IPS-20b (cell line): Measurements from ENCODE around the gene C15orf39.

Experiments
- H3K27ac ChIP-seq: one replicate; pipeline ENCODE4 v1.5.1; 2013; ENCODE audit warnings: low read length
- H3K27me3 ChIP-seq: 2 replicates; pipeline ENCODE4 v1.6.1; 2013; ENCODE audit warnings: mild to moderate bottlenecking, low read length, inconsistent platforms; ENCODE audit not compliant: insufficient read depth
- H3K36me3 ChIP-seq: 2 replicates; pipeline ENCODE4 v1.6.1; 2013; ENCODE audit warnings: low read depth, mild to moderate bottlenecking, inconsistent platforms, low read length, moderate library complexity; ENCODE audit not compliant: insufficient read depth
- H3K4me1 ChIP-seq: 2 replicates; pipeline ENCODE4 v1.6.1; 2013; ENCODE audit warnings: mild to moderate bottlenecking, control low read depth, inconsistent platforms, low read length, moderate library complexity; ENCODE audit not compliant: insufficient read depth
- H3K4me3 ChIP-seq: 2 replicates; pipeline ENCODE4 v1.5.1; 2013; ENCODE audit warnings: mild to moderate bottlenecking, low read length, inconsistent platforms
- H3K9ac ChIP-seq: 2 replicates; pipeline ENCODE4 v1.6.1; 2013; ENCODE audit warnings: low read depth, mild to moderate bottlenecking, inconsistent platforms, low read length, moderate library complexity
- H3K9me3 ChIP-seq: 2 replicates; pipeline ENCODE4 v1.6.1; 2013; ENCODE audit warnings: mild to moderate bottlenecking, low read depth, low read length, inconsistent platforms; ENCODE audit not compliant: insufficient read depth

C15orf39 gene

GRCh38 chr15:75191235-75191634 is 10.4 kb upstream of the C15orf39 start:
- Histone ChIP-seq H3K9me3 (peaks cover 8% of the 10 kb centered on the region; the same call in 1 of the 2 replicates), H3K27ac (no peak overlapping the region), H3K4me1 (peaks cover 11% of the 10 kb centered on the region; the same call in 1 of the 2 replicates), H3K9ac (no peak overlapping the region), H3K36me3 (no peaks in the 10 kb centered on the region), H3K4me3 (no peak overlapping the region), H3K27me3 (no peaks in the 10 kb centered on the region)

- H3K9ac ChIP-seq: no peak overlapping the region
- peaks cover 8% of the 10 kb centered on the region; the same call in 1 of the 2 replicates for H3K9me3 ChIP-seq
- H3K27ac ChIP-seq: no peak overlapping the region
- H3K36me3 ChIP-seq: no peaks in the 10 kb centered on the region
- no peak overlapping the region for H3K4me3 ChIP-seq
- H3K27me3 ChIP-seq: no peaks in the 10 kb centered on the region
- H3K4me1 ChIP-seq: peaks cover 13% of the 10 kb centered on the region; the same call in 1 of the 2 replicates
Measured at GRCh38 chr15:75192307-75192706, 9.4 kb upstream of the C15orf39 start.

- Histone ChIP-seq H3K27me3 (no peaks in the 10 kb centered on the region), H3K4me3 (no peak overlapping the region), H3K36me3 (no peaks in the 10 kb centered on the region), H3K9me3 (peaks cover 8% of the 10 kb centered on the region; the same call in 1 of the 2 replicates), H3K9ac (no peak overlapping the region), H3K4me1 (peaks cover 13% of the 10 kb centered on the region; the same call in 1 of the 2 replicates), H3K27ac (no peak overlapping the region)
Measured at GRCh38 chr15:75193272-75193671, 8.4 kb upstream of the C15orf39 start.

GRCh38 chr15:75193976-75194375 is 7.7 kb upstream of the C15orf39 start:
- Histone ChIP-seq H3K9ac (no peak overlapping the region), H3K27me3 (no peaks in the 10 kb centered on the region), H3K9me3 (peaks cover 8% of the 10 kb centered on the region; the same call in 1 of the 2 replicates), H3K4me1 (peaks cover 13% of the 10 kb centered on the region; the same call in 1 of the 2 replicates), H3K27ac (no peak overlapping the region), H3K4me3 (no peak overlapping the region), H3K36me3 (no peaks in the 10 kb centered on the region)

GRCh38 chr15:75194397-75194796 is 7.3 kb upstream of the C15orf39 start:
- peaks cover 8% of the 10 kb centered on the region; the same call in 1 of the 2 replicates for H3K9me3 ChIP-seq

GRCh38 chr15:75195122-75195765 is 6.4 kb upstream of the C15orf39 start:
- no peak overlapping the region for H3K27ac ChIP-seq
- peak overlapping the region; percentile 55; the same call in 1 of the 2 replicates for H3K4me3 ChIP-seq
- no peaks in the 10 kb centered on the region for H3K36me3 ChIP-seq
- peaks cover 17% of the 10 kb centered on the region; the same call in 1 of the 2 replicates for H3K4me1 ChIP-seq
- H3K9ac ChIP-seq: peak overlapping the region; percentile 21; the same call in 1 of the 2 replicates
- H3K27me3 ChIP-seq: no peaks in the 10 kb centered on the region
- peaks cover 8% of the 10 kb centered on the region; the same call in 1 of the 2 replicates for H3K9me3 ChIP-seq

More at GRCh38 chr15:75194397-75194796, 7.3 kb upstream of the C15orf39 start:
- H3K36me3 ChIP-seq: no peaks in the 10 kb centered on the region
- H3K4me3 ChIP-seq: no peak overlapping the region
- H3K9ac ChIP-seq: no peak overlapping the region
- peaks cover 13% of the 10 kb centered on the region; the same call in 1 of the 2 replicates for H3K4me1 ChIP-seq
- no peak overlapping the region for H3K27ac ChIP-seq
- H3K27me3 ChIP-seq: no peaks in the 10 kb centered on the region

- H3K27me3 ChIP-seq: peaks cover 1% of the 10 kb centered on the region; the same call in 1 of the 2 replicates
- H3K27ac ChIP-seq: no peak overlapping the region
- H3K4me1 ChIP-seq: peaks cover 20% of the 10 kb centered on the region; the same call in 1 of the 2 replicates
- H3K9me3 ChIP-seq: peaks cover 6% of the 10 kb centered on the region; the same call in 1 of the 2 replicates
- H3K36me3 ChIP-seq: no peaks in the 10 kb centered on the region
- peak overlapping the region; percentile 21; the same call in 1 of the 2 replicates for H3K9ac ChIP-seq
- H3K4me3 ChIP-seq: peak overlapping the region; percentile 55; the same call in 1 of the 2 replicates
Measured at GRCh38 chr15:75195766-75196241, 5.9 kb upstream of the C15orf39 start.

- H3K9me3 ChIP-seq: no peaks in the 10 kb centered on the region
- H3K4me3 ChIP-seq: no peak overlapping the region
- H3K36me3 ChIP-seq: no peaks in the 10 kb centered on the region
- H3K27me3 ChIP-seq: peaks cover 4% of the 10 kb centered on the region; the same call in 1 of the 2 replicates
- H3K27ac ChIP-seq: no peak overlapping the region
- H3K4me1 ChIP-seq: peaks cover 26% of the 10 kb centered on the region; the same call in 1 of the 2 replicates
- no peak overlapping the region for H3K9ac ChIP-seq
Measured at GRCh38 chr15:75197062-75197630, 4.5 kb upstream of the C15orf39 start.

- Histone ChIP-seq H3K27me3 (peaks cover 16% of the 10 kb centered on the region), H3K36me3 (no peaks in the 10 kb centered on the region), H3K27ac (no peak overlapping the region), H3K9me3 (no peaks in the 10 kb centered on the region), H3K4me1 (peaks cover 31% of the 10 kb centered on the region; the same call in 1 of the 2 replicates), H3K9ac (no peak overlapping the region), H3K4me3 (no peak overlapping the region)
Measured at GRCh38 chr15:75198560-75199356, 2.9 kb upstream of the C15orf39 start.

GRCh38 chr15:75199357-75199940 is 2.2 kb upstream of the C15orf39 start:
- Histone ChIP-seq H3K9ac (no peak overlapping the region), H3K36me3 (no peaks in the 10 kb centered on the region), H3K4me3 (no peak overlapping the region), H3K9me3 (no peaks in the 10 kb centered on the region), H3K27ac (no peak overlapping the region), H3K4me1 (peaks cover 34% of the 10 kb centered on the region; the same call in 1 of the 2 replicates), H3K27me3 (peaks cover 18% of the 10 kb centered on the region)

GRCh38 chr15:75200391-75200764 is 1.3 kb upstream of the C15orf39 start:
- Histone ChIP-seq H3K36me3 (no peaks in the 10 kb centered on the region), H3K9ac (peak overlapping the region; percentile 10; the same call in 1 of the 2 replicates), H3K27ac (no peak overlapping the region), H3K9me3 (no peaks in the 10 kb centered on the region), H3K4me1 (peaks cover 31% of the 10 kb centered on the region; the same call in 1 of the 2 replicates), H3K4me3 (peak overlapping the region; percentile 77; the same call in 1 of the 2 replicates), H3K27me3 (peaks cover 18% of the 10 kb centered on the region)
